IPS-20b (cell line): ENCODE data around the gene CBLC.
"Not testable (repeated sequence)": the region's sequence is repeated elsewhere in the genome, so short reads cannot be mapped to it uniquely, and the experiment has no call there.

ENCODE experiments used
- H3K27ac ChIP-seq: one replicate; pipeline ENCODE4 v1.5.1; 2013; ENCODE audit warnings: low read length
- H3K27me3 ChIP-seq: 2 replicates; pipeline ENCODE4 v1.6.1; 2013; ENCODE audit warnings: mild to moderate bottlenecking, low read length, inconsistent platforms; ENCODE audit not compliant: insufficient read depth
- H3K36me3 ChIP-seq: 2 replicates; pipeline ENCODE4 v1.6.1; 2013; ENCODE audit warnings: low read depth, mild to moderate bottlenecking, inconsistent platforms, low read length, moderate library complexity; ENCODE audit not compliant: insufficient read depth
- H3K4me1 ChIP-seq: 2 replicates; pipeline ENCODE4 v1.6.1; 2013; ENCODE audit warnings: mild to moderate bottlenecking, control low read depth, inconsistent platforms, low read length, moderate library complexity; ENCODE audit not compliant: insufficient read depth
- H3K4me3 ChIP-seq: 2 replicates; pipeline ENCODE4 v1.5.1; 2013; ENCODE audit warnings: mild to moderate bottlenecking, low read length, inconsistent platforms
- H3K9ac ChIP-seq: 2 replicates; pipeline ENCODE4 v1.6.1; 2013; ENCODE audit warnings: low read depth, mild to moderate bottlenecking, inconsistent platforms, low read length, moderate library complexity
- H3K9me3 ChIP-seq: 2 replicates; pipeline ENCODE4 v1.6.1; 2013; ENCODE audit warnings: mild to moderate bottlenecking, low read depth, low read length, inconsistent platforms; ENCODE audit not compliant: insufficient read depth

Gene CBLC

GRCh38 chr19:44817725-44818465 lies 40.2 kb downstream of the CBLC start:
- Histone ChIP-seq H3K27ac (no peak overlapping the region), H3K27me3 (0 out of 2 replicates have a peak, but pooled peaks cover 7% of the 10 kb centered on the region), H3K4me1 (no peaks in the 10 kb centered on the region), H3K4me3 (no peak overlapping the region), H3K9me3 (no peaks in the 10 kb centered on the region), H3K9ac (no peak overlapping the region), H3K36me3 (peaks cover 23% of the 10 kb centered on the region)

DNA sequence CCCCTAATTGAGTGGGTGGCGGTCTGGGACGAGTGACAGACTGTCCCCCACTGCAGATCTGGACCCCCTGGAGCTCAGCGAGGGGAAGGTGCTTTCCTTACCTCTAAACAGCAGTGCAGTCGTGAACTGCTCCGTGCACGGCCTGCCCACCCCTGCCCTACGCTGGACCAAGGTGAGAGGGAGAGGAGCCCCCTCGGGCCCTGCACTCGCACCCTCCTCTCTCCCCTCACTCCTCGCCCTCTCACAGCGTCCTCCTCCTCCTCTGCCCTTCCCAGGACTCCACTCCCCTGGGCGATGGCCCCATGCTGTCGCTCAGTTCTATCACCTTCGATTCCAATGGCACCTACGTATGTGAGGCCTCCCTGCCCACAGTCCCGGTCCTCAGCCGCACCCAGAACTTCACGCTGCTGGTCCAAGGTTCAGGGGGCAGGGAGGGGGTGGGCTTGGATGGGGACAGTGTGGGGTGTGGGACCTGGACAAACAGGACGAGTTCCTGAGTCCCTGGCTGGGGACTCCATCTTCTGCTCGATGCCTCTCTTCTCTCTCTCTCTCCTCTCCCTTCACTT lies 40.9 kb downstream of the CBLC start:
- H3K9ac ChIP-seq, result no peak overlapping the region
- H3K36me3 ChIP-seq, result peaks cover 21% of the 10 kb centered on the region
- no peak overlapping the region for H3K4me3 ChIP-seq
- H3K4me1 ChIP-seq, result no peaks in the 10 kb centered on the region
- no peaks in the 10 kb centered on the region for H3K9me3 ChIP-seq
- H3K27me3 ChIP-seq, result peaks cover 13% of the 10 kb centered on the region; the same call in 1 of the 2 replicates
- H3K27ac ChIP-seq, result no peak overlapping the region

DNA sequence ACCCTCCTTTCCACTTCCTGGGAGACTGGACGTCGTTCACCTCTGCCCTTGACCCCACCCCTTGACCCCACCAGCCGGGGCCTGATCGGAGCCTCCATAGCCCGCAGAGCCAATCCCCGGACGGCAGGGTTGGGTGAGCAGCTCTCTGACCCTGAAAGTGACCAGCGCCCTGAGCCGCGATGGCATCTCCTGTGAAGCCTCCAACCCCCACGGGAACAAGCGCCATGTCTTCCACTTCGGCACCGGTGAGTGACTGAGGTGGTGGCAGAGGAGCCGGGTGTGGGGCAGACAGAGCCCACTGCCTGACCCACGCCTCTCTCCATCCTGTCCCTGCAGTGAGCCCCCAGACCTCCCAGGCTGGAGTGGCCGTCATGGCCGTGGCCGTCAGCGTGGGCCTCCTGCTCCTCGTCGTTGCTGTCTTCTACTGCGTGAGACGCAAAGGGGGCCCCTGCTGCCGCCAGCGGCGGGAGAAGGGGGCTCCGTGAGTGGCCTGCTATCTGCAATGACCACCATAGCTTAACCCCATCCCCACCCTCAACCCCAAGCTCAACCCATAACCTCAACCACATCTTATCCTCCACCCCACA lies 41.6 kb downstream of the CBLC start:
- no peak overlapping the region for H3K4me3 ChIP-seq
- no peaks in the 10 kb centered on the region for H3K9me3 ChIP-seq
- no peak overlapping the region for H3K9ac ChIP-seq
- no peaks in the 10 kb centered on the region for H3K4me1 ChIP-seq
- H3K27me3 ChIP-seq, result peaks cover 14% of the 10 kb centered on the region
- no peak overlapping the region for H3K27ac ChIP-seq
- peaks cover 13% of the 10 kb centered on the region for H3K36me3 ChIP-seq

DNA sequence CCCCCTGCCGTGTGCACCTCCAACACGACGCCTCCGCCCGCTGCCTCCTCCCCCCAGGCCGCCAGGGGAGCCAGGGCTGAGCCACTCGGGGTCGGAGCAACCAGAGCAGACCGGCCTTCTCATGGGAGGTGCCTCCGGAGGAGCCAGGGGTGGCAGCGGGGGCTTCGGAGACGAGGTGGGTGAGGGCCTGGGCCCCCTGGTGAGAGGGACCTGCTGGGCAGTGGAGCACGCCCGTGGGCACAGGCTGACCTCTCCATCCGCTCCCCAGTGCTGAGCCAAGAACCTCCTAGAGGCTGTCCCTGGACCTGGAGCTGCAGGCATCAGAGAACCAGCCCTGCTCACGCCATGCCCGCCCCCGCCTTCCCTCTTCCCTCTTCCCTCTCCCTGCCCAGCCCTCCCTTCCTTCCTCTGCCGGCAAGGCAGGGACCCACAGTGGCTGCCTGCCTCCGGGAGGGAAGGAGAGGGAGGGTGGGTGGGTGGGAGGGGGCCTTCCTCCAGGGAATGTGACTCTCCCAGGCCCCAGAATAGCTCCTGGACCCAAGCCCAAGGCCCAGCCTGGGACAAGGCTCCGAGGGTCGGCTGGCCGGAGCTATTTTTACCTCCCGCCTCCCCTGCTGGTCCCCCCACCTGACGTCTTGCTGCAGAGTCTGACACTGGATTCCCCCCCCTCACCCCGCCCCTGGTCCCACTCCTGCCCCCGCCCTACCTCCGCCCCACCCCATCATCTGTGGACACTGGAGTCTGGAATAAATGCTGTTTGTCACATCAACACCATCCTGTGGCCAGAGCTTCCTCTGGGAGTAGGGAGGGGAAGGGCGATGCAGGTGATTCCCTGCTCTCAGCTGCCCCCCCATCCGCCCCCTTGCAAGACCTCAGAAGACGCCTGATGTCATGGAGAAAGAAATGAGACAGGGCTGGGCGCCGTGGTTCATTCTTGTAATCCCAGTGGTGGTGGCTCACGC lies 43.2 kb downstream of the CBLC start:
- Histone ChIP-seq H3K4me3 (no peak overlapping the region), H3K4me1 (no peaks in the 10 kb centered on the region), H3K27me3 (peaks cover 29% of the 10 kb centered on the region), H3K36me3 (no peaks in the 10 kb centered on the region), H3K9ac (no peak overlapping the region), H3K27ac (no peak overlapping the region), H3K9me3 (no peaks in the 10 kb centered on the region)

GRCh38 chr19:44822177-44822576 lies 44.5 kb downstream of the CBLC start:
- Histone ChIP-seq H3K4me3 (no peak overlapping the region), H3K36me3 (no peaks in the 10 kb centered on the region), H3K27me3 (peaks cover 41% of the 10 kb centered on the region), H3K4me1 (no peaks in the 10 kb centered on the region), H3K9me3 (no peaks in the 10 kb centered on the region), H3K27ac (no peak overlapping the region), H3K9ac (no peak overlapping the region)

DNA sequence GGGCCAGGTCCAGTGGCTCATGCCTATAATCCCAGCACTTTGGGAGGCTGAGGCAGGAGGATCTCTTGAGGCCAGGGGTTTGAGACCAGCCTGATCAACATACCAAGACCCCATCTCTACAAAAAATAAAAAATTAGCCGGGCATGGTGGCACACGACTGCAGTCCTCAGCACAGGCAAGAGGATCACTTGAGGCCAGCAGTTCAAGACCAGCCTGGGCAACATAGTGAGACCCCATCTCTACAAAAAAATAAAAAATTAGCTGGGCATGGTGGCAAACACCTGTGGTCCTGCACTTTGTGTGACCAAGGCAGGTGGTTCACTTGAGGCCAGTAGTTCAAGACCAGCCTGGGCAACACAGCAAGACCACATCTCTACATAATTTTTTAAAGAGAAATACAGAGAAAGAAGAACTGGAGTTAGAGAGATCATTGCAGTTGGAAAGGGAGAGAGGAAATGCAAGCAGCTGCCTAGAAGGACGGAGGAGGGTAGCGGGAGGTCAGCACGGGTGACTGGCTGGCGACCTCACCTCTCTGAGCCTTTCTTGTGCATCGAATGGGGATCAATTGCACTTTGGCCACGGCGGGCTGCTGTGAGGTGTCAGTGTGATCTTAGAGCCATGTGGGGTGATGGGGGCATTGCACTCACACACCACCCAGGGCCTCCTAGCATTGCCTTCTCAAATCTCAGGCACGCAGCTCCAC lies 45.1 kb downstream of the CBLC start:
- no peak overlapping the region for H3K9ac ChIP-seq
- H3K27ac ChIP-seq, result no peak overlapping the region
- H3K27me3 ChIP-seq, result peaks cover 43% of the 10 kb centered on the region
- H3K4me1 ChIP-seq, result no peaks in the 10 kb centered on the region
- no peak overlapping the region for H3K4me3 ChIP-seq
- no peaks in the 10 kb centered on the region for H3K36me3 ChIP-seq
- no peaks in the 10 kb centered on the region for H3K9me3 ChIP-seq

DNA sequence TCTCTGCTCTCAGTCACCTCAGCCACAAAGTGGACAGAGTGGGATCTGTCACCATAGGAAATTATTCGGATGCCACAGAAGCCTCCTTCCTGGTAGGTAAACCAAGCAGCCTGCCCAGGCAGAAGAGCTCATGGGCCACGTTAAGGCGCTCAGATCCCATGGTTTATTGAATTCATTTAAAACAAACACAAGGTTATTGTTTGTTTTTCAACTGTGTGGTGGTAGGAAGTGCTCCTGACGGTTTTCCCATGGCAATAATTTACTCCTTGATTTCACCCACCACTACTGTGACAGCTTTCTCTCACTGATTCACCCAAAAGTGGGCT lies 45.6 kb downstream of the CBLC start:
- H3K27ac ChIP-seq, result no peak overlapping the region
- peaks cover 43% of the 10 kb centered on the region for H3K27me3 ChIP-seq
- no peaks in the 10 kb centered on the region for H3K4me1 ChIP-seq
- H3K9me3 ChIP-seq, result no peaks in the 10 kb centered on the region
- H3K9ac ChIP-seq, result no peak overlapping the region
- no peaks in the 10 kb centered on the region for H3K36me3 ChIP-seq
- no peak overlapping the region for H3K4me3 ChIP-seq

DNA sequence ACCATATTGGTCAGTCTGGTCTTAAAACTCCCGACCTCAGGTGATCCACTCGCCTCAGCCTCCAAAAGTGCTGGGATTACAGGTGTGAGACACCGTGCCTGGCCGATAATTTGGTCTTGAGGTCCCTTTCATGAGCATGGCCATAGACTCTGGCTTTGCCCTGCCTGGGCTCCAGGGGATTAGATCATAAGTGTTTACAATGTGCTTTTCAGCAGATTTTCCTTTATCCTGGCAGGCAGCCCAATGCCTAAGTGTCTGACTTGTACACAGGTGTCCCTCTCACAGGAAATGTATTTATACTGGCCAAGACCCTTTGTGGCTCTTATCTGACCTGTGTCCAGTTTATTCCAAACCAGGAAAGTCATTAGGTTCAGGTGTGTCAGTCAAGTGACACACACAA lies 47.1 kb downstream of the CBLC start:
- H3K36me3 ChIP-seq, result no peaks in the 10 kb centered on the region
- H3K9me3 ChIP-seq, result no peaks in the 10 kb centered on the region
- no peak overlapping the region for H3K9ac ChIP-seq
- no peaks in the 10 kb centered on the region for H3K4me1 ChIP-seq
- no peak overlapping the region for H3K27ac ChIP-seq
- peaks cover 54% of the 10 kb centered on the region for H3K27me3 ChIP-seq
- H3K4me3 ChIP-seq, result no peak overlapping the region

- peaks cover 50% of the 10 kb centered on the region for H3K27me3 ChIP-seq
- not testable (repeated sequence) for H3K9ac ChIP-seq, H3K27ac ChIP-seq, H3K36me3 ChIP-seq, H3K4me3 ChIP-seq, H3K9me3 ChIP-seq, H3K4me1 ChIP-seq
Observed at GRCh38 chr19:44832875-44833274, 55.2 kb downstream of the CBLC start.

DNA sequence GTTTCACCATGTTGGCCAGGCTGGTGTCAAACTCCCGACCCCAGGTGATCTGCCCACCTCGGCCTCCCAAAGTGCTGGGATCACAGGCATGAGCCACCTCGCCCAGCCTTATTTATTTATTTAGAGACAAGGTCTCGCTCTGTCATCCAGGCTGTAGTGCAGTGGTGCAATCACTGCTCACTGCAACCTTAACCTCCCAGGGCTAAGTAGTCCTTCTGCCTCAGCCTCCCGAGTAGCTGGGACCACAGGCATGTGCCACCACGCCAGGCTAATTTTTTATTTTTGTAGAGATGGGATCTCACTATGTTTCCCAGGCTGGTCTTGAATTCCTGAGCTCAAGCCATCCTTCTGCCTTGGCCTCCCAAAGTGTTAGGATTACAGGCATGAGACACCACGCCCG lies 56.7 kb downstream of the CBLC start:
- H3K4me1 ChIP-seq, H3K9me3 ChIP-seq, H3K9ac ChIP-seq, H3K27ac ChIP-seq, H3K36me3 ChIP-seq, H3K4me3 ChIP-seq: not testable (repeated sequence)
- peaks cover 43% of the 10 kb centered on the region for H3K27me3 ChIP-seq

- H3K4me1 ChIP-seq, result peaks cover 5% of the 10 kb centered on the region; the same call in 1 of the 2 replicates
- no peak overlapping the region for H3K9ac ChIP-seq
- H3K9me3 ChIP-seq, result no peaks in the 10 kb centered on the region
- peaks cover 16% of the 10 kb centered on the region for H3K27me3 ChIP-seq
- H3K27ac ChIP-seq, result no peak overlapping the region
- no peaks in the 10 kb centered on the region for H3K36me3 ChIP-seq
- H3K4me3 ChIP-seq, result no peak overlapping the region
Observed at GRCh38 chr19:44839276-44839675, 61.6 kb downstream of the CBLC start.
